H1 (cell line): ENCODE data around the gene SIK2.

ENCODE experiments used
- ASH2L ChIP-seq: fragments of 200-600, 300-600 bp; sonication (generic); IDR thresholded peaks from one replicate; pipeline ENCODE4 v1.7.1; 2017; ENCODE audit warnings: low read length
- BCL11A ChIP-seq, 2 experiments: IDR thresholded peaks; one replicate each; pipeline ENCODE4 v1.6.1; 2011; ENCODE audit warnings: low read depth in 2 of 2, low read length in 2 of 2, mild to moderate bottlenecking in 2 of 2
- CEBPB ChIP-seq: IDR thresholded peaks from 2 replicates; pipeline ENCODE4 v1.6.1; 2012; ENCODE audit warnings: low read depth, low read length
- EZH2 ChIP-seq: fragments of 200-600 bp; sonication (generic); IDR thresholded peaks from 2 replicates; pipeline ENCODE4 v1.7.1; 2012; ENCODE audit warnings: low read depth, mild to moderate bottlenecking, moderate library complexity, low read length, inconsistent platforms; ENCODE audit not compliant: severe bottlenecking
- GABPA ChIP-seq: IDR thresholded peaks from 2 replicates; pipeline ENCODE4 v1.6.1; 2011; ENCODE audit warnings: mild to moderate bottlenecking, low read length, moderate library complexity, borderline replicate concordance; ENCODE audit not compliant: insufficient read depth
- NRF1 ChIP-seq: IDR thresholded peaks from 2 replicates; pipeline ENCODE4 v1.6.1; 2011; ENCODE audit warnings: mild to moderate bottlenecking, low read depth, low read length, improper control_type of control experiment
- POLR2AphosphoS5 ChIP-seq: IDR thresholded peaks from 2 replicates; pipeline ENCODE4 v1.6.1; 2011; ENCODE audit warnings: low read depth, low read length
- RFX5 ChIP-seq: IDR thresholded peaks from 2 replicates; pipeline ENCODE4 v1.6.1; 2011; ENCODE audit warnings: low read depth, low read length, improper control_type of control experiment, borderline replicate concordance
- SIN3A ChIP-seq, 2 experiments: IDR thresholded peaks in 1 of 2; conservative IDR thresholded peaks in 1 of 2; 2 replicates each; pipeline ENCODE4 v1.6.1; 2011 to 2012; ENCODE audit warnings: low read length in 2 of 2, improper control_type of control experiment in 1 of 2, low read depth in 1 of 2, mild to moderate bottlenecking in 1 of 2
- SP4 ChIP-seq: IDR thresholded peaks from 2 replicates; pipeline ENCODE4 v1.6.1; 2012; ENCODE audit warnings: low read length, inconsistent platforms
- TF ChIP-seq, protein P1 (sequence below), 3 experiments: IDR thresholded peaks; 1 replicate in 2 of 3; 2 replicates in 1 of 3; pipeline versions ENCODE4 v1.5.1 to v1.6.1; 2011; ENCODE audit warnings: low read length in 3 of 3, mild to moderate bottlenecking in 3 of 3, inconsistent platforms in 2 of 3, low read depth in 1 of 3, moderate library complexity in 1 of 3; ENCODE audit not compliant: insufficient read depth in 1 of 3; ENCODE audit errors: control extremely low read depth in 1 of 3

DNA sequence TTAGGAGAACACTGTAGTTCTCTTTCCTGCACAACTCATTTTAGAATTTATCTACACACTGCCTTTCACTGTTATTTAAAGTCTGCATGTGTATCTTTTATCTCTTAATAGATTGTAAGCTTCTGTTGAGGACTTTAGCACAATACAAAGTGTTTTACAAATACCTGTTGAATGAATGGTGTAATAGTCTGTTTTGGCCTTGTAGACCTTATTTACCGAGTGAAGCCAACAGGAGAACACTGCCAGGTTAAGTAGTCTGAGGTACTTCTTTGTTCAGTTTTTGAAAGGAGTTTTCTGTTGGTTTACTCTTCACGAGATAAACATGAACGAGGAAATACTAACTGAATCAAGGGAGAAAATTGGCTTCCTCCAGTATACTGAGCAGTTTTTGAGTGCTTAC is 31.0 kb downstream of the SIK2 start:
- TF ChIP-seq BCL11A (IDR thresholded peaks at IDR 0.05; ENCODE audit: low read depth in 2 of 2, low read length in 2 of 2) (no peak), EZH2 (no peak), ASH2L (no peak), GABPA (no peak), SIN3A (conservative IDR thresholded peaks at IDR 0.05 in 1 of 2, IDR thresholded peaks at IDR 0.05 in 1 of 2; ENCODE audit: low read depth in 1 of 2, low read length in 2 of 2) (no peak), CEBPB (no peak), RFX5 (no peak), NRF1 (no peak), POLR2AphosphoS5 (no peak), SP4 (no peak)
- TF ChIP-seq, protein P1, sequence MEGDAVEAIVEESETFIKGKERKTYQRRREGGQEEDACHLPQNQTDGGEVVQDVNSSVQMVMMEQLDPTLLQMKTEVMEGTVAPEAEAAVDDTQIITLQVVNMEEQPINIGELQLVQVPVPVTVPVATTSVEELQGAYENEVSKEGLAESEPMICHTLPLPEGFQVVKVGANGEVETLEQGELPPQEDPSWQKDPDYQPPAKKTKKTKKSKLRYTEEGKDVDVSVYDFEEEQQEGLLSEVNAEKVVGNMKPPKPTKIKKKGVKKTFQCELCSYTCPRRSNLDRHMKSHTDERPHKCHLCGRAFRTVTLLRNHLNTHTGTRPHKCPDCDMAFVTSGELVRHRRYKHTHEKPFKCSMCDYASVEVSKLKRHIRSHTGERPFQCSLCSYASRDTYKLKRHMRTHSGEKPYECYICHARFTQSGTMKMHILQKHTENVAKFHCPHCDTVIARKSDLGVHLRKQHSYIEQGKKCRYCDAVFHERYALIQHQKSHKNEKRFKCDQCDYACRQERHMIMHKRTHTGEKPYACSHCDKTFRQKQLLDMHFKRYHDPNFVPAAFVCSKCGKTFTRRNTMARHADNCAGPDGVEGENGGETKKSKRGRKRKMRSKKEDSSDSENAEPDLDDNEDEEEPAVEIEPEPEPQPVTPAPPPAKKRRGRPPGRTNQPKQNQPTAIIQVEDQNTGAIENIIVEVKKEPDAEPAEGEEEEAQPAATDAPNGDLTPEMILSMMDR (IDR thresholded peaks at IDR 0.05; ENCODE audit: control extremely low read depth in 1 of 3, insufficient read depth in 1 of 3, low read depth in 1 of 3, low read length in 3 of 3): no peak
